Measurements from ENCODE around the gene RCOR3. TPM values are rescaled to one million over a fixed set of nuclear protein-coding genes. Genes with fewer than 3 reads are reported as not detected.
"Not testable (repeated sequence)": the region's sequence is repeated elsewhere in the genome, so short reads cannot be mapped to it uniquely, and the experiment has no call there.

RCOR3 gene
- polyA plus RNA-seq, 1 donor = 115 TPM

- DNase-seq = no peak
These were observed 81.7 kb downstream of the RCOR3 start for GRCh38 chr1:211340622-211341507.

GRCh38 chr1:211341999-211342398 is 82.8 kb downstream of the RCOR3 start:
- DNase-seq = no peak

- no peak for DNase-seq
These were observed 84.4 kb downstream of the RCOR3 start for GRCh38 chr1:211343607-211344006.

GRCh38 chr1:211344152-211344618 is 85.0 kb downstream of the RCOR3 start:
- DNase-seq = no peak

- DNase-seq = no peak
These were observed 86.6 kb downstream of the RCOR3 start for GRCh38 chr1:211345719-211346118.

- DNase-seq = no peak
These were observed 88.1 kb downstream of the RCOR3 start for GRCh38 chr1:211347077-211347844.

GRCh38 chr1:211348547-211348946 is 89.4 kb downstream of the RCOR3 start:
- no peak for DNase-seq

- no peak for DNase-seq
These were observed 90.6 kb downstream of the RCOR3 start for GRCh38 chr1:211349741-211350140.

- DNase-seq = not testable (repeated sequence)
These were observed 92.9 kb downstream of the RCOR3 start for GRCh38 chr1:211352055-211352454.

- no peak for DNase-seq
These were observed 93.3 kb downstream of the RCOR3 start for GRCh38 chr1:211352465-211352864.

GRCh38 chr1:211352985-211353515 is 93.9 kb downstream of the RCOR3 start:
- no peak for DNase-seq

GRCh38 chr1:211353562-211354212 is 94.5 kb downstream of the RCOR3 start:
- no peak for DNase-seq

GRCh38 chr1:211355873-211356272 is 96.7 kb downstream of the RCOR3 start:
- no peak for DNase-seq

- no peak for DNase-seq
These were observed 97.7 kb downstream of the RCOR3 start for GRCh38 chr1:211356723-211357407.

GRCh38 chr1:211358685-211359084 is 99.5 kb downstream of the RCOR3 start:
- no peak for DNase-seq

GRCh38 chr1:211359876-211360275 is 100.7 kb downstream of the RCOR3 start:
- DNase-seq = no peak

- no peak for DNase-seq
These were observed 102.0 kb downstream of the RCOR3 start for GRCh38 chr1:211361202-211361601.

All from left kidney (tissue), 2 donors.